ENCODE results near the gene CDH4. TPM values are rescaled to one million over a fixed set of nuclear protein-coding genes. Genes with fewer than 3 reads are reported as not detected.

The CDH4 gene
- polyA plus RNA-seq, 1 donor (not counting 4 experiments of a cell fraction or from before 2014, with no cell fraction given) = 2.2 TPM

DNA sequence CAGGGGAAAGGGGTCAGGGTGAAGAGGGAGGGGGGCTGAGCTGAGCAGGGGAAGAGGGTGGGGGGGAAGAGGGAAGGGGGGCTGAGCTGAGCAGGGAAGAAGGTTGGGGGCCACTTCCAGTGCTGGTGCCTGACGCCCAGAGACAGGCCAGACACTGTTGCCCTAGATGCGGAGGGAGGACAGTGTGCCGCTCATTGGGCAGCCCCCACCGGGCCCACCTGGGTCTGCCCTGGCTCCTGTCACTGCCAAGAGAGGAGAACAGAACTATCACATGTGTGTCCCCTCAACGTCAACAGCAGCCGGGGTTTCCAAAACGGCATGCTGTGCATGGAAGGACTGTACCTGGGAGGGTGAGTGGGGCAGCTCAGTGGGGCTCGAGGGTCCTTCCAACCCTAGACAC is 342.1 kb downstream of the CDH4 start:
- Histone ChIP-seq H4K20me1 (ENCODE audit: control insufficient read depth, extremely low read depth, insufficient read depth, low read length) (no peaks in the 10 kb centered on the region), H3K36me3 (ENCODE audit: control insufficient read depth in 2 of 2, extremely low read depth in 1 of 2, insufficient read depth in 2 of 2, low read length in 2 of 2) (peaks cover 0 to 1% of the 10 kb centered on the region in 2 experiments), H2AFZ (ENCODE audit: control insufficient read depth, low read length) (no peak overlapping the region), H3K4me2 (ENCODE audit: control insufficient read depth, extremely low read depth, insufficient read depth, low read depth, low read length) (no peak overlapping the region), H3K4me3 (ENCODE audit: control insufficient read depth in 2 of 3, extremely low read depth in 1 of 3, insufficient read depth in 2 of 3, low read depth in 1 of 3, low read length in 3 of 3) (no peak overlapping the region), H3K27me3 (ENCODE audit: control insufficient read depth, extremely low read depth, insufficient read depth, low read length) (no peaks in the 10 kb centered on the region), H3K4me1 (ENCODE audit: control insufficient read depth, extremely low read depth, insufficient read depth, low read length) (no peaks in the 10 kb centered on the region), H3K9ac (ENCODE audit: control insufficient read depth, extremely low read depth, insufficient read depth, low read length) (no peak overlapping the region), H3K27ac (ENCODE audit: control insufficient read depth, insufficient read depth, low read length) (no peak overlapping the region), H3K9me1 (ENCODE audit: control insufficient read depth, extremely low read depth, insufficient read depth, low read length) (no peaks in the 10 kb centered on the region), H3K9me3 (ENCODE audit: control insufficient read depth, low read depth, low read length) (peaks cover 11% of the 10 kb centered on the region), H3K79me2 (ENCODE audit: control insufficient read depth, insufficient read depth, low read length) (no peaks in the 10 kb centered on the region)
- FAIRE-seq (no peak), DNase-seq (ENCODE audit: low read depth, low spot score) (no peak)
- TF ChIP-seq EZH2 (IDR thresholded peaks at IDR 0.05; ENCODE audit: low read length) = no peak
- TF ChIP-seq, protein P1, sequence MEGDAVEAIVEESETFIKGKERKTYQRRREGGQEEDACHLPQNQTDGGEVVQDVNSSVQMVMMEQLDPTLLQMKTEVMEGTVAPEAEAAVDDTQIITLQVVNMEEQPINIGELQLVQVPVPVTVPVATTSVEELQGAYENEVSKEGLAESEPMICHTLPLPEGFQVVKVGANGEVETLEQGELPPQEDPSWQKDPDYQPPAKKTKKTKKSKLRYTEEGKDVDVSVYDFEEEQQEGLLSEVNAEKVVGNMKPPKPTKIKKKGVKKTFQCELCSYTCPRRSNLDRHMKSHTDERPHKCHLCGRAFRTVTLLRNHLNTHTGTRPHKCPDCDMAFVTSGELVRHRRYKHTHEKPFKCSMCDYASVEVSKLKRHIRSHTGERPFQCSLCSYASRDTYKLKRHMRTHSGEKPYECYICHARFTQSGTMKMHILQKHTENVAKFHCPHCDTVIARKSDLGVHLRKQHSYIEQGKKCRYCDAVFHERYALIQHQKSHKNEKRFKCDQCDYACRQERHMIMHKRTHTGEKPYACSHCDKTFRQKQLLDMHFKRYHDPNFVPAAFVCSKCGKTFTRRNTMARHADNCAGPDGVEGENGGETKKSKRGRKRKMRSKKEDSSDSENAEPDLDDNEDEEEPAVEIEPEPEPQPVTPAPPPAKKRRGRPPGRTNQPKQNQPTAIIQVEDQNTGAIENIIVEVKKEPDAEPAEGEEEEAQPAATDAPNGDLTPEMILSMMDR (optimal IDR thresholded peaks at IDR 0.05 in 1 of 3, IDR thresholded peaks at IDR 0.05 in 1 of 3, conservative IDR thresholded peaks at IDR 0.05 in 1 of 3; ENCODE audit: extremely low read depth in 1 of 3, insufficient read depth in 2 of 3, low read length in 3 of 3) = no peak
- dilution Hi-C loops (cut with MboI; ENCODE audit: extremely low pct_ligation_motif_present, low sequenced_read_pairs) = no loop called here

DNA sequence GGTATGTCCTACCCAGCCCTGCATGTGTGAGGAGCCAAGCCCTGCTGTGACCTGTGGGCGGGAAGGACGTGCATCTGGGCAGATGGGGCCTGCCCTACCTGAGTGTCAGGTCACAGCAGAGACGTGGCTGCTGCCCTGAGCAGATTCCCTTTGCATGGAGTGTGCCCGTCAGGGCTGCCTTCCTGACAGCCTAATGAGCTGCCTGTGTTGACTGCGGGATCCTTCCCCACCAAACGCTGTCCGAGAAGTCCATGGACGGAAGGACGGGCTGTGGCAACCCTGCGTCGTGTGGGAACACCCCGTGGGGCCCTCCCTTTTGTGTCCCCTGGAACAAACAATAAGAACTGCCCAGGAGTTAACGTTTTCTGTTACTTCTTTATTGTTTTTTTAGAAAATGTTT is 343.2 kb downstream of the CDH4 start:
- H3K9ac ChIP-seq (ENCODE audit: control insufficient read depth, extremely low read depth, insufficient read depth, low read length) = no peak overlapping the region
- DNase-seq (ENCODE audit: low read depth, low spot score) (no peak), FAIRE-seq (no peak)
- H3K27ac ChIP-seq (ENCODE audit: control insufficient read depth, insufficient read depth, low read length) = no peak overlapping the region
- H3K79me2 ChIP-seq (ENCODE audit: control insufficient read depth, insufficient read depth, low read length) = no peaks in the 10 kb centered on the region
- H3K9me1 ChIP-seq (ENCODE audit: control insufficient read depth, extremely low read depth, insufficient read depth, low read length) = no peaks in the 10 kb centered on the region
- no peak overlapping the region for H3K4me2 ChIP-seq (ENCODE audit: control insufficient read depth, extremely low read depth, insufficient read depth, low read depth, low read length)
- H2AFZ ChIP-seq (ENCODE audit: control insufficient read depth, low read length) = no peak overlapping the region
- peaks cover 11% of the 10 kb centered on the region for H3K9me3 ChIP-seq (ENCODE audit: control insufficient read depth, low read depth, low read length)
- no peaks in the 10 kb centered on the region for H3K27me3 ChIP-seq (ENCODE audit: control insufficient read depth, extremely low read depth, insufficient read depth, low read length)
- H4K20me1 ChIP-seq (ENCODE audit: control insufficient read depth, extremely low read depth, insufficient read depth, low read length) = no peaks in the 10 kb centered on the region
- no peak overlapping the region for H3K4me3 ChIP-seq (ENCODE audit: control insufficient read depth in 2 of 3, extremely low read depth in 1 of 3, insufficient read depth in 2 of 3, low read depth in 1 of 3, low read length in 3 of 3)
- TF ChIP-seq, protein P1 (optimal IDR thresholded peaks at IDR 0.05 in 1 of 3, IDR thresholded peaks at IDR 0.05 in 1 of 3, conservative IDR thresholded peaks at IDR 0.05 in 1 of 3; ENCODE audit: extremely low read depth in 1 of 3, insufficient read depth in 2 of 3, low read length in 3 of 3) = no peak
- TF ChIP-seq EZH2 (IDR thresholded peaks at IDR 0.05; ENCODE audit: low read length) = no peak
- dilution Hi-C loops (cut with MboI; ENCODE audit: extremely low pct_ligation_motif_present, low sequenced_read_pairs) = no loop called here
- peaks cover 0 to 1% of the 10 kb centered on the region in 2 experiments for H3K36me3 ChIP-seq (ENCODE audit: control insufficient read depth in 2 of 2, extremely low read depth in 1 of 2, insufficient read depth in 2 of 2, low read length in 2 of 2)
- no peaks in the 10 kb centered on the region for H3K4me1 ChIP-seq (ENCODE audit: control insufficient read depth, extremely low read depth, insufficient read depth, low read length)

Data from keratinocyte (primary cell).